Central memory CD4-positive, alpha-beta T cell (primary cell): ENCODE data around the gene HEATR1.
"Not testable (repeated sequence)": the region's sequence is repeated elsewhere in the genome, so short reads cannot be mapped to it uniquely, and the experiment has no call there.

ENCODE experiments used
- DNase-seq: peaks from one replicate; pipeline ENCODE4 v3.0.0; 2022

Gene HEATR1

DNA sequence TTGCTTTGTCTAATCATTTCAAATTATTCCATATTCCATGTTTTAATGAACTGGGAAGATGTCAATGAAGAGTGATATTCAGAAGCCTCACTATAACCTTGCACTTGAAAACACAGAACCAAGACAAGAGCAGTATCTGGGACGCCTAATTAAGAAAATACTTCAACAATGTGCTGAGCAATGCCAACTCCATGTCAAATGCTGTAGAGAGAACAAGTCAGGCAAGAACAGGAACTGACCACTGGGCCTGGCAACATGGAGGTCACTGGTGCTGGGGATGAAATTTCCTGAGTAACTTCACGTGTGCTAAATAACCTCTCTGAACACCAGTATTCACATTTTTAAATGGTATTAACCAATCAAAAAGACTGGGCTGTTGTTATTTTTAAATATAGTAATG is 22.8 kb downstream of the HEATR1 start:
- no peak for DNase-seq

DNA sequence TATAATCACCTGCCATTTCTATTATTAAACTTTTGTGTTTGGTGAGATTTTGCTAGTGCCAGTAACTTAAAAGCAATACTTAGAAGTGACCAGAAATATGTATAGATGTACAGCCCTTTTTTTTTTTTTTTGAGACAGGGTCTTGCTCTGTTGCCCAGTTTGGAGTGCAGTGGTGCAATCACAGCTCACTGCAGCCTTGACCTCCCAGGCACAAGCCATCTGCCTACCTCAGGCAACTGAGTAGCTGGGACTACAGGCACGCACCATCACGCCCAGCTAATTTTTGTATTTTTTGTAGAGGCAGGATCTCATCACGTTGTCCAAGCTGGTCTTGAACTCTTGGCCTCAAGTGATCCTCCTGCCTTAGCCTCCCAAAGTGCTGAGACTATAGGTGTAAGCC is 23.9 kb downstream of the HEATR1 start:
- not testable (repeated sequence) for DNase-seq

DNA sequence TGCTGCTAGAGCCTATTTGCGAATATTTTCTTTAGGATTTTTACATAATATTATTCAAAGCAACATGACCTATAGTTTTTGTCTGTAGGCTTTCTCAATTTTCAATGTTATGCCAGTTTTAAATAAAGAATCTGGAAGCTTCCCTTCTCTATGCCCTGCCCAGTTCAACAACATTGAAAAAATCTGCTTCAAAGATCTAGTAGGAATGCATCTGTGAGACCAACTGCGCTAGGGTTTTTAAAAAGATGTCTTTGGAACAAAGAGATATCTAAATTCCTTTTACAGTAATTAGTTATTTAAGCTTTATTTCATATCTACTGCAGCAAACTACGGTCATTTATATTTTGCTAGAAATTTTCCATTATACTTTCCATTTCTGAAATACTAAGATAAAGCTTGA is 25.7 kb downstream of the HEATR1 start:
- DNase-seq: no peak

DNA sequence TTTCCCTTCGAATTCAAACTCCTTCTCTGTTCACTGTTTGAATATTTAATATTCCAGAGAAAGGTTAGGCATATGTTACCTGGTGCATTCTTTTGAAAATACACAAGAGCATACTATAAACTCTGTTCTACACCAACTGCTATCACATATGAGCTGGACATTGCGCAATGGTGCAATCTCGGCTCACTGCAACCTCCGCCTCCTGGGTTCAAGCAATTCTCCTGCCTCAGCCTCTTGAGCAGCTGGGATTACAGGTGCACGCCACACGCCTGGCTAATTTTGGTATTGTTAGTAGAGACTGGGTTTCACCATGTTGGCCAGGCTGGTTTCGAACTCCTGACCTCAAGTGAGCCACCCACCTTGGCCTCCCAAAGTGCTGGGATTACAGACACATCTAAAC is 27.3 kb downstream of the HEATR1 start:
- DNase-seq: not testable (repeated sequence)

DNA sequence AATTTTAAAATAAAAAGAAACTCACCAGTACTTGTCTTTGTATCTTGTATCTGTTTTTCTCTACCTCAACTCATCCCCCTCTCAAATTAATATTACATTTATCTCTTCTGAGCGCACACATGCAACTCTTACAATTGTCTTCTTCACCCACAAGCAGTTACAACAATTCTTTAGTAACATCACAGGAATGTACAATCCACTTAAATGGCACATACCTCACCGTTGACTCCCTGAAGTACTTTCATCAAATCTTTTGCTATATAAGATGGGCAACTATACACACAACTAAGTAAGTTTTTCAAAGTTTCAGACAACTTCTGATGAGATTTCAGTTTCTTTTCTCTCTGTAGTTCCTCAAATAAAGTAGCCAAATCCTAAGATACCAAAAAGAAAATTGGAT is 28.3 kb downstream of the HEATR1 start:
- no peak for DNase-seq

DNA sequence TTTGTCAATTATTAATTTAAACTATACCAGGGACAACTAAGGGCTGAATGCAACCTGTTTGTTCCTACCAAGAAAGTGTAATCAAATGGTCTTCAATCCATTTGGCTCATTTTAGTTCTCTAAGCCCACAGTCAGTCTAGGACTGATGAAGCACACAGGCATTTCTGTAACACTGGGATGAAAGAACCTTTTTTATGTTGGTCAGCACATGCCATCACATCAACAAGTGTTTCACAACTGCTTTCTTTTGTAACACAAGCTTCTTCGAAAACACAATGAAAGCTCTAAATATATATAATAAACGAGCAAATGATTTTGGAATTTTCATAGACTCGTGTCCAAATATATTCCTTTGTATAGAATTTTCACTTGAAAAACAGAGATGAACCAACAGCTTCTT is 28.8 kb downstream of the HEATR1 start:
- DNase-seq: no peak

DNA sequence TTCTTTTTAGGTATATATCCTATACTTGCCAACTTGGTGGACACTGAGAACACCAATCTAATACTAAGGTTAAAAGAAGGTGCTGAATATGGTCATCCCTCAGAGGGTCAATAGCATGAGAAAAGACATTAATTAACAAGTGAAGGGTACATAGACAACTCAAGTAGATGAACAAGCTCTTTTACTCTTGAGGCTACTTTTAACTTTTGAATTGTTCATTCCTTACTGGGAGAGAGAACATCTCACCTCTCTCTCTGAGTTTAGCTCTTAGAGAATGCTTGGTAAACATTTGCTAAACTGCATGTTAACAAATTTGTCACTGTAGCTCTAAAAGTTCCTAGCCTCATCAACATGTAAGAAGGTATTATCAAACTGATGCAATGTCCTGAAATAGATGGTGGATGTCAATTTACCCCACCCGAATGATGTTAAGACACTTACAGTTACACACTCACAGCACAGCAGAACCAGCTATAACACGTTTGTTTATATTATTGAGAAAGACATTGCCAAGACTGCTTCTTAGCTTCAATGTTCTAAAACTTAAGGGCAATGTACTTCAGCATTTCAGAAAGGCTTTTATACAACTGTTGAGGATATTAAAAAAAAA is 35.9 kb downstream of the HEATR1 start:
- no peak for DNase-seq

DNA sequence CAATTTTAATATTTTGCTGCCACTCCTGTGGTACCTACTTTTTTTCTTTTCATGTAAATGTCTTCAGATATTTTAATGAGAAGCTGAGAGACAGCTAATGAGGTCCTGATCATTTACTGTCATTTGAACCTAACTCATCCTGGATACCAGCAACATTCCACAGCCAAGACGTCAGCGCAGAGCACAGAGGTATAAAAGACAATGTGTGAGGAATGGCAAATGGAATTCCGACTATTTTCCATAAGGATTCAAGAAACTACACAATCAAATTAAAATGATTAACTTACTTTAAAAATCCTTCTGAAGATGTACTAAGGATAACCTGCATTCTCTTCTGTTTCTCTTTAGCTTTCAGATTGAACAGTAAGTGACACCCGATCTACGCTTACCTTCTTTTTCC is 38.8 kb downstream of the HEATR1 start:
- DNase-seq: no peak

DNA sequence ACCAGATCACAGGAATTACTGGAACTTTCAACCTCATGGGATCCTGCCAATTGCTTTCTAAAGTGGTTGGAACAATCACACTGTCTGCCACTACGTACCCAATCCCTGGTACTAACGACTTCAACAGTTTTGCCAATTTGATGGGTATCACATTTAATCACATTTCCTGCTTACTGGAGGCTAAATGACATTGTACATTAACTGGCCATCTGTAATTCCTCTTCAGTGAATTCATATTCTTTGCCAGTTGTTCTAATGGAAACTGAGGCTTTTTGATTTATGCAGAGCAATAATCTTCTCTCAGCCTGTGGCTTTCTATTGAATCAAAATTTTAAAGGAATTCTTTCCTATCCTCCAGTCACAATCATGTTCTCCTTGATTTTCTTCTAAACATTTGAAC is 42.3 kb downstream of the HEATR1 start:
- no peak for DNase-seq

DNA sequence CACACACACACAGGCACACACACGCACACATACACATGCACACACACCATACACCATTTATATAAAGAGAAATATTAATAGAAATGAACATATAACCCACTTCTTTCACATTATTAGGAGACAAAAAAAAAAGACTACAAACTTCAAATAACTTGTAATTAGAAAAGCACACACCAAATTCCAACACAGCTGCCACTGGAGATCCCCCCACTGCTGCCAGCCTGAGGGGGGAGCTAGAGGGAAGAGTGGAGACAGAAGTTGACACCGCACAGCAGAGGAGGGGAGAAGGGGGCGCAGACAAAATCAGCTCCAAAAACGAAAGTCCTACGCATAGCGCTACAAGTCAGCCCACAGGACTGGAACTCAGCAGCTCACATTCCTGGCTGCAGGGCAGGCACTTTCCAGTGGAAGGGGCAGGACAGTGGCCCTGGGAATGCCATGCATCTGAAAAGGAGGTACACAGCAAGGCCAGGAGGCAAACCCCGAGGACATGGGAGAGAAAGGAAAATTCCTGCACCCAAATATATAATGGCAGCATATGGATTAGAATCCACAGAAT is 44.0 kb downstream of the HEATR1 start:
- DNase-seq: no peak

DNA sequence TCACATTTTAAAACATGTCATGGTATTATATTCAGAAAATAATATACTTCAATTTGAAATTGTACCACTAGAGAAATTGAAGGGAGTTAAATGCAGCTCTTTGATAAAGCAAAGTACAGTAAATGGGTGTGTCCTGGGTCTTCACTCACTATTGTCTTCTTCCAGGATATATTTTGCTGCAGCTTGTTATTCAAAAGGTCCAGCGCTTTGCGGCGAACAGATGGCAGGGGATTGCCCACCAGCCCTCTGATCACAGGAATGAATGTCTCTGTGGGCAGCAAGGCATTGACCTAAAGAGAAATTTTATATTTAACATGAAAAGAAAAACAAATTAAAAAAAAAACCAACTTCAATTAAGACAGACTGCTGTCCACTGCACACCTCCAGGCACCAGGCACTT is 45.5 kb downstream of the HEATR1 start:
- DNase-seq: no peak

DNA sequence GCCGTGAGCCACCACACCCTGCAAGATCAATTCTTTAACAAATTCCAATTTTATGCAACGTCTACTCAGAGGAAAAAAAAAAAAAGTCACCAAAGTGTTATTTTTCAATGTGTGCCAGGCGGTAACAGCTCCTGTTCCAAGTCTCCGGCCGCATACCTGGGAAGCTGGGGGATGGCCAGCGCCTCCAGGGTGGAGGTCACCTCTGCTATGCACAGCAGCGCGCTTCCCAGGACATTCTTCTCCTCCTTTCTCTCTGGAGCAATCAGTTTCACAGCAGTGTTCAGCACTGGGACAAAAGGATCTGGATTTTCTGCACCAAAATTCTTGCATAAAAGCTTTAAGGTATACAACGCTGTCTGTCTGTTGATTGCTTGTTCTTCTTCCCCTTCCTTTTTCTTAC is 46.2 kb downstream of the HEATR1 start:
- DNase-seq: no peak

DNA sequence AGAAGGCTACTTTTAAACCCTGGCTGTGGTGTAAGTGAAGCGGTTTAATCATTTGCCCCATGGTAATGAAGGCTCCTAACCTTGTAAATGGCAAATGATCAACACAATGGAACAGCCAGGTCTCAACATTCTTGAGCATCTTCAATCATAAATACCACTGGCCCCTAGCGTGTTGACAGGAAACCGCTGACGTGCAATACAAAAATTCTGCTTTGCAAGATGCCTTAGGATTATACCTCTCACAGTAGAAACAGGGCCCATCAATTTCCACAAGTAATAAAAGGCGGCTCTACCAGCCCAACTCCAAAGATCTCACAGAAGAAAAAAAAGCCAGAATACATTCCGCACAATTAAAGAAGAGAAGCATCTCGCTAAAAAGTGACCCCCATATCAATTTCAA is 47.7 kb downstream of the HEATR1 start:
- no peak for DNase-seq

DNA sequence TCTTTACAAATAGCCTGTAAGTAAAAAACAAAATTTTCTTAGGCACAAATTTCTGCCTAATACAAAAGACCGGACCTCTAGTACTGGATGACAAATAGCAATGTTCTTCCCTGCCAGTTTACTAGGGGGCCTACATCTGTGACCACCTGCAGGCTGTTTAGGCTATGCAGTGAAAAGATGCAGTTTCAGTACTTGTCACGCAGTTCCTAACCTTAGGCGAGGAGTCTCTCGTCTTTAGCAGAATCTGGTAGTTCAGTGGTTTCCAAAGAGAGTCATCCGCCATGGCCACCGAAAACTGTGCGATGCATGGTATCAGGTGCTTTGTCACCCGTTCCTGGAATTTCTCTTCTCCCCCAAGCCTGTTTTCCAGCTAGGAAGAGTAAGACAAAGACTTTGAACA is 50.9 kb downstream of the HEATR1 start:
- no peak for DNase-seq

DNA sequence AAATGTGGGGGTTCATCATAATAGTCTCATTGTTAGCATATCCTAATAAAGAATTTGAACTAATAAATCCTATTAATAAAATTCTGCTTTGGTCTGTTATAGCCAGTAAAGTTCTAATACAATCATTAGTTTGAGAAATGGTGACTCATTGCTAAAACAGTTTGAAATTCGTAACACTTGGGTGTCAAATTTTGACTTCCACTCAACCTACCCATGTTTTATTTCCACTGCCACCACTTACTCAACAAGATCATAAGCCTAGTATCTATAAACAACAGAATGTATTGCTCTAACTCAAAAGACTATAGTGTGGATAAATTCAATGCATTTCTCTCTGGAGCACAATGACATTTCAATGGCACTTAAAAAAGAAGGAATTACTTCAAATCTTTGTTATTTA is 51.4 kb downstream of the HEATR1 start:
- no peak for DNase-seq

DNA sequence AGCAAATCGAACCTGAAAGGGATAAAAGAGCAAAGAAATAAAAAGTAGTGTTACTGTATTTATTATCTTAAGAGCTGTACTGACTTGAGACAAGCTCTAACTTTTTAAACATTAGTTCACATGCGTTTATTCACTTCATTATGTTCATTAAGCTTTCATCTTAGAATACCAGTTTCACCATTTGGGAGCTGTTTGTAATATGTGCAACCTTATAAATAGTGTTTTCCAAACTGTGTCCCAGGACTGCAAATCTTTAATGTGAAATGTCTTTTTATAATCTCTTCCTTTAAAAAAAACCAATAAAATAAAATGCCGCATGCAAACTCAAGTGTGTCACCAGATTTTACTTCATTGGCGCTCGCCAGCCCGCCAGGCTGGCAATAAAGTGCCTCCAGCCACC is 52.2 kb downstream of the HEATR1 start:
- DNase-seq: no peak

DNA sequence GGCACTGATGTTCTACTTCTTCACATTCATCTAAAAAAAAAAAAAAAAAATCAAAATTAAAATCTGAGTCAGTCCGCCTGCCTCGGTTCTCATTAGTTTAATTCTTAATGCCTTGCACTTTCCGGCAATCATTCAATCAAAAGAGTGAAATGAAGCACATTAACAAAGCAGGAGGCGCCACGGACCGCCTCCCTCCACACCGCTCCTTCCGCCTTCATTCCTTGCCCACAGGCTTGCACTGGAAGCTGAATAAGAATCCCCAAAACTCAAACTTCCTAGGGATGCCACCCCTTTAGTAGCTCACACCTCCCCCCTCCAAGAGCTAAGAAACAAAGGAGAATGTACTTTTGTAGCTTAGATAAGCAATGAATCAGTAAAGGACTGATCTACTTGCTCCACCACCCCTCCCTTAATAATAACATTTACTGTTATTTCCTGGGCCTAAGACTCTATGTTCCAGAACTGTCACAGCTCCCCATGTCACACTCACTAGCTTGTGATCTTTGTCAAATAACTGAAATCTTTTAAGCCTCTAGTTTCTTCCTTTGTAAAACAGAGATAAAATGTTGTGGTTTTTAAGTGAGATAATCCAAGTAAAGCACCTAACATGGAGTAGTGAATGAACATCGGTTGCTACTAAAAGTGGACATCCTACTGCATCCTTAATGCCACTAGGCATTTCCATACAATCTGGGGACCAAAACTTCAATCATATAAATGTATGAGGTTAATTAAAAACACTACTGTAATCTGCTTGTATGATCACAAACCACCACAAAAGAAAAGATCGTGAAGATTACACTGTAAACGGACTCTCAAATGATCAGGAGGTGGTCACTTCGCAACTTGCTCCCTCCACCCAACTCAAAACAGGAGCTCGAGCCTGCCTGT is 53.1 kb downstream of the HEATR1 start:
- no peak for DNase-seq

DNA sequence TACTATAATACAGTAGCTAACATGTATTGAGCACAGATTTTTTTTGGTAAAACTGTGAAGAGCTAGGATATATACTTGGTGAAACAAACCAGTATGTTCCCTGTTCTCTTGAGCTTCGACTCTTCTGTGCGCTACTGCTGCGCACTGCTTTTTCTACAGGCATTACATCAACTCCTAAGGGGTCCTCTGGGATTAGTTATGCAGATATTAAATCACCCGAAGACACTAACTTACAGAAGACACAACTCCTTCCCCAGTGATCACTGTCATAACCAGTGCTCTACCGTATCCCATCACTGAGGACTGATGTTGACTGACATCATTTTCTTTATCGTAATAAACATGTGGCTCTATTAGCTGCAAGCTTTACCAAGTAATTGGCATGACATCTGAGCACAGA is 55.9 kb downstream of the HEATR1 start:
- DNase-seq: no peak

DNA sequence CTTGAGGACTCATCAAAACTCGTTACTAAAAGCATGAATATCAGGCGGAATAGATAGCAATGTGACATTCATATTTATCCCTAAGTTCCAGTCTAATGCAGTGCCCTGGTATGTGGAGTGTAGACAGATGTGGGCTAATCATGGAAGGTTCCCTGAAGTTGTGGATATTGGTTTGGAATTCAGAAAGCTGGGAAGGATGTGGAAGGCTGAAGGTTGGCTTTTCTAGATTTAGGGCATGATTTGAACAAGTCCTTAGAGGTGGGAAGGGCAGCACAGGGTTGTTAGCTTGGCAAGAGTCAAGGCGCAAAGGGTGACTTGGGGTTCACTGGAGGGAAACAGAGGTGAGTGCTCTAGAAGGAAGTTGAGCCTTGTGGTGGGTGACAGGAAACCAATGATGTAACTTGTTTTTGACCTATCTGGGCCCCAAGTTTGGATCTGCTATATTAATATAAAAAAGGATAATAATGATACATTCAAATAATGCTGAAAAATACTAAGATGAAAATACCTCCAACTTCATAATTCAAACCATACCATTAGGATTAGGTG is 58.6 kb downstream of the HEATR1 start:
- DNase-seq: no peak

DNA sequence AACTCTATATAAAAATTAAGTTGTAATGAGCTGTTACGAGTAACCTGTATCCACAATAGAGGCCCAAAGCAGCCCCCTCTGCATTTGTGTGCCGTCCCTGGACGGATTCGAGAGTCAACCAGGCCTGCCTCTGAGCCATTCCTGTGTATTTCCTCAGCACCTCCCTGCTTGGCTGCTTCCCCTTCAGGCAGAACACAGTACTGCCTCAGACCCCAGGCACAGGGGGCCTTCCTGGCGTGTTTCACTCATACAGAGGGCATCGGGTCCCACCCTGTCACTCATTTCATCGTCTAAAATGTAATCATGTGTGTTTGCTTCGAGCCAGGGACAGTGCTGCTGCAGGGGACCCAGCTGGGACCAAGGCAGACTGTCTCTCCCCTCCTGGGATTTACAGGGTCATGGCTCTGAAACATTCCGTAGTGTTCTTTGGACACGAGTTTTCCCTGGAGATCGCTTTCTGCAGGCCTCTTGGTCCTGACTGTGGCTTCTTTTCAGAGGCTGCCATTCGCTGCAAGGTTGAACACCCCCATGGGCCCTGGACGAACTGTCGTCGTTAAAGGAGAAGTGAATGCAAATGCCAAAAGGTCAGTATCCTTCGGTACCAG is 61.1 kb downstream of the HEATR1 start:
- DNase-seq: no peak

DNA sequence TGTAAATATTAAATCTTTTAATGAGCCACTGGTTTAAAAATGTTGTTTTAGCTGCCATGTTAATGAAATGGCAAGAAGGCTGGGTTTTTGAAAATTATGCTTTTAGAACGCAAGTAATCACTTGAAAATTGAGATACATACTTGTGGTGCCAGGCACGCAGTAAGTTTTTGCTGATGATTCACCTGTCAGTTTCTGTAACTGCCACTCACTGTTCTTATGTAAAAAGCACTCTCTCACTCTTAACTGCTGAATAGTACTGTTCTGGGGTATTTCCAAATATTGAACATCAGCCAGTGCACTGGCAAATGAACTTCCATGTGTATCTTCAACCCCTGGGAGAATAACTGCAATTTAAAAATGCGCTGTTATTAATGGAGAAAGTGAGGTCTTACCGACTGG is 62.6 kb downstream of the HEATR1 start:
- DNase-seq: no peak

DNA sequence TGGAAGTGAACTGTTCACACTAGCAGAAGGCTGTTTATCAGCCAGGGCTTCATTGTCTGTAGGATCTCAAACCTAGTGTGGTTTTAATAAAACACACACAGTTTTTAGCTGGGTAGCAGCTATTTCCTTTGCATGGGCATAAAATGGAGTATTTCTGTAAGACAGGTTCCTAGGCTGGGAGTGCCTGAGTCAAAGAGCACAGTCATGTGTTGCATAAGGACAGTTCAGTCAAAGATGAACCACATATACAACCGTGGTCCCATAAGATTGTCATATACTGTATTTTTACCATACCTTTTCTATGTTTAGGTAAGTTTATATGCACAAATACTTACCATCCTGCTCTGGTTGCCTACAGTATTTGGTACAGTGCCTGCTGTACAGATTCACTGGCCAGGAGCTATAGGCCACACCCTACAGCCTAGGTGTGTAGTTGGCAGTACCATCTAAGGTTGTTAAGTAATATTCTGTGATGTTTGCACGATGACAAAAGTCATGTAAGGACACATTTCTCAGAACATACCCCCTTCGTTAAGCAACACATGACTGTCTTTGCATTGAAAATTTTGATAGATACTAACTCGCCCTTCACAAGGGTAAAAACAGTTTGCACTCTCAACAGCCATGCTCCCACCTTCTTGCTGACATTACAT is 63.4 kb downstream of the HEATR1 start:
- DNase-seq: no peak

DNA sequence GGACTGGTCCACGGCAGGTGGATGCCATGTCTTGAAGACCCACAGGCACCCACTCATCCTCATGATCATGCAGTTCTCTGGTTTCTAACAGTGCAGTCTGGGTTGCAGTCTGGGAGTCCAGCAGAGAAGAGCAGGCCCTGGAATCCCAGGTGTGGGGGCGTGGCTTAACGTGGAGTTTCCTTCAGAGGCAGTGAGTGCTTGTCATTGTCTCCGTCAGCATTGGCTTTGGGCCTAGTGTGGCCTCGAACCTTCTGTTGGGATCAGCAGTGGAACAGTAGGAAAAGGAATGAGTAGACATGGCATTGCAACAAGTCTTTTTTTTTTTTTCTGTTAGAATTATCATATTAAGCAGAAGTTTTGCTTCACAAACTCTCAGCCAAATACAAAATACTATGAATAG is 67.8 kb downstream of the HEATR1 start:
- no peak for DNase-seq
